Hippocampal formation (tissue), 2 donors: ENCODE data around the gene CHRNG.

Experiments used
- DNase-seq, 2 donors: peaks; one replicate each; lab custom pipeline; 2025; lab: John Stamatoyannopoulos, UW

Gene CHRNG, protein sequence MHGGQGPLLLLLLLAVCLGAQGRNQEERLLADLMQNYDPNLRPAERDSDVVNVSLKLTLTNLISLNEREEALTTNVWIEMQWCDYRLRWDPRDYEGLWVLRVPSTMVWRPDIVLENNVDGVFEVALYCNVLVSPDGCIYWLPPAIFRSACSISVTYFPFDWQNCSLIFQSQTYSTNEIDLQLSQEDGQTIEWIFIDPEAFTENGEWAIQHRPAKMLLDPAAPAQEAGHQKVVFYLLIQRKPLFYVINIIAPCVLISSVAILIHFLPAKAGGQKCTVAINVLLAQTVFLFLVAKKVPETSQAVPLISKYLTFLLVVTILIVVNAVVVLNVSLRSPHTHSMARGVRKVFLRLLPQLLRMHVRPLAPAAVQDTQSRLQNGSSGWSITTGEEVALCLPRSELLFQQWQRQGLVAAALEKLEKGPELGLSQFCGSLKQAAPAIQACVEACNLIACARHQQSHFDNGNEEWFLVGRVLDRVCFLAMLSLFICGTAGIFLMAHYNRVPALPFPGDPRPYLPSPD

DNA sequence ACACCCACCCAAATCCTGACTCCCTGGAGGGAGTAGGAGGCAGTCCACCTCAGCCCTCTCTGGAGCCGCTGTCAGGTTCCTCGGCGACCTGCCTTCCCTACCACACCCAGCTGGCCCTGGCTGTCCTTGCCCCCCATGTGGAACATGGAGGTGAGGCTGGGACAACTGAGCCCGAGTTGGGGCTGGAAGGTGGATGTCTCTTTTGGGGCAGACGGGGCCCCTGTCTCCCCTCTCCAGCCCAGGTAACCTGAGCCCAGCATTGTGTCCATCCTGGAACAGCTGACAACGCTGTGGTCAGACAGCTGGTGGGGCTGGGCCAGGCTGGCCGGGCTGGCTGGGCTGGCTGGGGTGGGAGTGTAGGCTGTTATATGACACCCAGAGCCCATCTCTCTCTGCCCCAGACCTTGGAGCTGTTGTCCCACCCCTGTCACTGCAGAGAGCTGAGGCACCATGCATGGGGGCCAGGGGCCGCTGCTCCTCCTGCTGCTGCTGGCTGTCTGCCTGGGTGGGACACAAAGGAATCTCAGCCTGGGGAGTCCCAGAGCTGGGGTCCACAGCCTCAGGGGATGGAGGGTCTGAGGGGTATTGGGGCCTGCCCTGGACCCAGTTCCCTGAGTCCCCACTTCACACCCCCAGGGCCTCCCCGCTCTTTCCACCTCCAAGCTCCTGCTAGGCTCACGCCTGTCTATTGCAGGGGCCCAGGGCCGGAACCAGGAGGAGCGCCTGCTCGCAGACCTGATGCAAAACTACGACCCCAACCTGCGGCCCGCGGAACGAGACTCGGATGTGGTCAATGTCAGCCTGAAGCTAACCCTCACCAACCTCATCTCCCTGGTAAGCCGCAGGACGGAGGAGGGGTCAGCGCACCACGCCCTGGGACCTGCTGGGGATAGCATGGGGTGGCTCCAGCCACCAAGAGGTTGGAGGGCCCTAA lies at the start of gene CHRNG:
TSS of gene CHRNG (plus strand) at position 395 of the 934 bp plus-strand sequence. CDS start at position 451, 56 bp downstream.
- DNase-seq: no peak

DNA sequence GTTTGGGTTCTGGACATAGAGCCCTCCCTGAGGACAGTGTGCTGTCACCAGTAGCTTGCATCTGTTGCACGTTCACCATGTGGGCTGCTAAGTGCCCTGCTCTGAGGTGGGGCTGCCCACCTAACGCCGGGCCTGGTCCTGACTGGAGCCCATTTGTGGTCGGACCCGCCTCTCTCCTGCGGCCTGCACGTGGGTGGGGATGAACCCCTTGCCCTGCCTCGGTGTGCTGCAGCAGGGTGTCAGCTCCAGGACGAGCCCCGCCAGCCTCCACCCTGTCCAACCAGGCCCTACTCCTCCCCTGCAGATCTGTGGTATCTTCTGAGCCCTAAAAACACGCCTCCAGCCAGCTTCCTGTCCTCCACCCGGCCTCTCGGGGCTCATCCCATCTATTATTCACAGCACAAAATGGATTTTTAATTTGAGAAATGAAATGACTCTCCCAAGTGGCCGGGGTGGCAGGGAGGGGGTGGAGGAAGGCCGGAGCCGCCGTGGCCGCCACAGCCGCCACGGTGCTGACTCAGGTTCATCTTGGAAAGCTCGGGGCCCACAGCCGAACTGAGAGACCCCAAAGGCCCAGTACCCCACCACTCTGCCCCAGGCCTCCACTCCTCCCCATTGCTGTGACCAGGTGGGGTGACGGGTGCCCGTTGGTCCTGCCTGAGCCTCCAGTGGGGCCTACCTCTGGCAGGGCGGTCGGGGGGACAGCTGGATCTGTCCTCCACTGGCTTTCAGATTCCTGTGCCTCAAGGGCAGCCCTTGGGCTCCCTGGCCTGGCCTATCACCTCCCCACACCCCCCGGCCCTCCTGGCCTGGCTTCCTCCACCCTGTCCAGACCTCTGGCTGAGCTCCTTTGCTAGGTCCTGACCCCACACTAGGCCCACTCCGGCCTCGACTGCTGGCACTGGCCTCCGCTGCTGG lies 49.0 kb upstream of the CHRNG start:
- no peak for DNase-seq

DNA sequence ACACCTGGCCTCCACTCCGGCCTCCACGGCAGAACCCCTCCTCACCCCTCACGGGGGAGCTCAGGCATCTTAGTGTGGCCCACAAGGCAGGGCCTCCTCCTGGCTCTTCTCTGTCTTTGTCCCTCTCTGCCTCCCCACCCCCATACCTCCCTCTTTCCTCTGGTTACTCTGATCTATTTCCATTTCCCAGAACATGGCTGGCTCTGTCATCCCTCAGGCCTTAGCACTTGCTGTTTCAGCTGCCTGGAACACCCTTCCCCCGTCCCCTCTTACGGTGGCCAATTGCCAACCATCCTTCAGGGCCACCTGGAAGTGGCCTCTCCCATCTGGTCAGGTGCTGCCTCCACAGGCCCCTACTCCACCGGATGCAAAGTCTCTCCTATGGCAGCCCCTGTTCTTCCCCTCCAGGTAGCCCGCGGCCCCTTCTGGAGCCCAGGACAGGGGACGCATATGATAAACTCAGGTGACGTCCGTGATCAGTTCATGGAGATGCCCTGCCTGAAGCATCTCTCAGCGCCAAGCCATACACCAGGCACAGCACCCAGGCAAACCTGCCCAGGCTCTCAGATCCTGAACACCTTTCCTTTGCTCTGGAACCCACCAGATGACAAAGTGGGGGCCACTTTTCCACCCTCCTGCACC lies 48.2 kb upstream of the CHRNG start:
- DNase-seq: no peak

DNA sequence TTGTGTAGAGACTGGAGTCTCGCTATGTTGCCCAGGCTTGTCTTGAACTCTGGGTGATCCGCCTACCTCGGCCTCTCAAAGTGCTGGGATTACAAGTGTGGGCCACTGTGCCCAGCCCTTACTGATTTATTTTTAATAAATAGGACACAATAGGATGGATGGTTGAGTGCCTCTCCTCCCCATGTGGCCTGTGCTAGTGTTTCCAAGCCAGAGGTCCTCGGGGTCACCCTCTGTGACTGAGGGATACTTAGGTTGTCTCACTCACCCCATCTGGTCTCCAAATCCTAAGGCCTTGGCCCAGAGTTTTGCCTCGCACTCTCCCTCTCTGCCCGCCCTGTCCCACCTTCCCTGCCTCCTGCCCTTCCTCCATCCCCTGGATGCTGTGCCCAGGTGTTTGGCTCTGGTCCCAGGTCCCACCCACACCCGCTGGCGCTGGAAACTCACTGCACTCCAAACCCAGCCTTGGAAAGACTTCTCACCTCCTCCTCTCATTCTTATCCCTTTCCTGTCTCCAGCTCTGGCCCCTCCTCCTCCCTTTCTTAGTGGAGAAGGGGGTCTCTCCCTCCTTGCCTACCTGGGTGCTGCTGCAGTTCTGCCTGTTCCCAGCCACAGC lies 47.1 kb upstream of the CHRNG start:
- DNase-seq: no peak

DNA sequence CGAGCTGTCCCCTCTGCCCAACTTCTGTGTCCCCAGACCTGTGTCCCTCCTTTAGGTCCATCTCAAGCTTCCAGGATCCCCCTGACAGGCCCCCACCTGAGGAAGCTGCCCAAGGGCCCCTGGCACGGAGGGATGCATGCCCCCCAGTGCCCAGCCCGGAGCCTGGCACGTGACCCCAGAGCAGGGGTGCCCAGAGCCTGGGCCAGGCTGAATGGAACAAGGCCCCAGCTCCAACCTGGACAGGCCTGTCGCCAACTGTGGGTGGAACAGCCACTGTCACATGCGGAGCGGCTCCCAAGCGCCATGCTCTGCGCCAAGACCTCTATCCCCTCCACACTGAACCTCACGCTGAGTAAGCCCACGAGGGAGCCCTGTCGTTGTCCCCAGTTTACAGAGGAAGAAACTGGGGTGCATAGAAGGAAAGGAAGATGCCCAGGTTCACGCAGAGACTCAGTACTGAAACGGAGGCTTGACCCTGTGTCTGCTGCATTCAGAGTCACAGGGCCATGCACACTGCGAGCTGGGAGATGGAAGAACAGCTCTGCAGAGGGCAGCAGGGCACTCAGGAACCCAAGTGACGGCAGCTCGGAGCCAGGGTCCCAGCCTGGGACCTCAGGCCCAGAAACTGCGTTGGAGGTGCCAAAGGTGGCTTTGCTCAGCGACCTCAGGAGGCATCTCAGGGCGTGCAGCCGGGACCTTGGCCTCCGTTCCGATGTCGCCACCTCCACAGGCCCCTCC lies 46.4 kb upstream of the CHRNG start:
- no peak for DNase-seq

DNA sequence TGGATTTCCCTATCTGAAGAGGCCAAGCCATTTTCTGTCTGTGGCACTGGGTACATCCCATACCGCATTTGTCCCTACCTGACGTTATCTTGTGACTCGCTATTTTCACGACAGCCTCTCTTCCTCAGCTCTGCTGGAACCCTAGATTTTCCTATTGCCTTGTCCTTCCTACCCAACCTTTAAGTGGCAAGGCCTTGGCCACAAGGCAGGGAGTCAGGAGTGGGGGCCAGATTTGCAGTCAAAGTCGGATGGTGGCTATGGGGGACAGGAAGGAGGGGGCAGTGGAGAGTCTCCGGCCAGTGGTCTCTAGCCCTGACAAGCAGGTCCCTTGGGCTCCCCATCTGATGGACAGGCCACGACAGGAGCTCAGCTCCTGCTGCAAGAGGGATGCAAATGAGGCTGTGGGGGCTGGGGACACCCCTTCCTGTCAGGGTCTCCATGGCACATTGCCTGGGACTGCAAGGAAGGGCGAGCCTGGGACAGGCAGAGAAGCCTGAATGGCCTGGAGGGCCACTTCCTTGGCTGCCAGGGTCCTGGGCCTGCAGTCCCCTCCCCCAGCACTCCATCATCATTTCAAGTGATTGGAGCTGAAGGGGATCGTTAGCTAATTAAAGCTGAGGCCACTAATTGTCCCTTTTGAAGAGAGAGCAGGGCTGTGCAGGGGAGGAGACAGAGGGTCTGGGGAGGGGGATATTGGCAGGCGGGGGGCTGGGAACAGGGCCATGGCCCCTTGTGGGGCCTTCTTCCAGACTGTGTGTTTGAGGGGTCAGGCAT lies 45.6 kb upstream of the CHRNG start:
- no peak for DNase-seq

DNA sequence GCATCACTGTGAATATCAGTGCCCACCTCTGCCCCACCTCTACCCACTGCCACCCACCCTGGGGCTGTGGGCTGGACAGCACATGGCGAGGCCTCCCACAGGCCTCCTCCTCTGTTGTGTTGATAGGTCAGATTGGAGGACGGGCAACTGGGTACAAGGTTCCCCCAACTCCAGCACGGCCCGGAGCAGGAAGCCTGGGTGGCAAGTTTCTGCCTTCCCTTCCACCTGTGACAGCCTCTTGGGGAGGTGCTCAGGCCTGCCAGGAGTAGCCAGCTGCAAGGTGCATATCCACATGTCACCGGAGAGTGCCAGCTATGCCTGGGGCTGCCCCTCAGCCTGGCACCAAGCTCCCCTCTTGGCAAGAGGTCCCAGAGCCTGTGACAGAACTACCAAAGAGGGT lies 45.0 kb upstream of the CHRNG start:
- no peak for DNase-seq

DNA sequence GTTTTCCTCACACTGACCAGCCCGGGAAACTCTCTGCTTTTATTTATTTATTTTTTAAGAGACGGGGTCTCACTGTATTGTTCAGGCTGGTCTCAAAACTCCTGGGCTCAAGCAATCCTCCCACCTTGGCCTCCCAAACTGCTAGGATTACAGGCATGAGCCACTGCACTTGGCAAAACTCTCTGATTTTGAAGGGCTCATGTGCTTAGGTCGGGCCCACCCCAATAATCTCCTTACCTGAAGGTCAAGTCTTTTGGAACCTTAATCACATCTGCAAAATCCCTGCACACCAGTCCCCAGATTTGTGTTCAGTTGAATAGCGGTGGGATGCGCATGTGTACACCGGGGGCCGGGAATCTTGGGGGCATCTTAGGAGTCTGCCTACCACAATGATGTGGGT lies 44.2 kb upstream of the CHRNG start:
- no peak for DNase-seq

DNA sequence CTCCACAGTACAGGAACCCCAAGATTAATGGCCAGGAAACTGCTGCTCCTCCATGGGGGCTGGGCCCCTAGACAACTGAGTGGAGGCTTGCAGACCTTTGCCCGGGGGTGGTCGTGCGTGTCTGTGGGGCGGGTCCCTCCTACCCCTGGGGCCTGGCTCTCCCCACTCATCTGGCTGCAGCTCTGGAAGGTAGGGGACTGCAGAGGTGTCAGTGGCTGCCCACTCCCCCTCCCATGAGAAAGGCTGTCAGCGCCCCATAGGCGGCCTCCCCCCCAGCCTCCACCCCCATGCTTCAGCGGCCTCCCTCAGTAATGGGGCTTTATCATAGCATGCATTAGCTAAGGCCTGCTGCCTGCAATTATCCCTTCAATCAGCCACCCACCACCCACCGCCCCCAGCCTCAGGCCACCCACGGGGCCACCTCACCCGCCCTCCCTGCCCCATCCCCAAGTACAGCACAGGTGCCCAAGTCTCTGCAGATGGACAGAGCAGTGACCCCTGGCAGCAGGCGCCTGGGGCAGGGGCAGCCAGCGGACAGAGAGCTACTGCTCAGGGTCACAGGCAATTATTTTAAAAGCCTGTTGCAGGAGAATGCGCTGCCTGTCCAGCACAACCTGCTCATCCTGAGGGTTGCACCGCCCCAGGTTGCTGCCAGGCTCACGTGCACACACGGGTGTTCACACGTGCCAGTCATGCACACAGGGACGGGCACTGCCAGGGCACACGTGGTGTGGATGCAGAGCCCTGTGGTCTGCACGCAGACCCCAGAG lies 42.8 kb upstream of the CHRNG start:
- no peak for DNase-seq

DNA sequence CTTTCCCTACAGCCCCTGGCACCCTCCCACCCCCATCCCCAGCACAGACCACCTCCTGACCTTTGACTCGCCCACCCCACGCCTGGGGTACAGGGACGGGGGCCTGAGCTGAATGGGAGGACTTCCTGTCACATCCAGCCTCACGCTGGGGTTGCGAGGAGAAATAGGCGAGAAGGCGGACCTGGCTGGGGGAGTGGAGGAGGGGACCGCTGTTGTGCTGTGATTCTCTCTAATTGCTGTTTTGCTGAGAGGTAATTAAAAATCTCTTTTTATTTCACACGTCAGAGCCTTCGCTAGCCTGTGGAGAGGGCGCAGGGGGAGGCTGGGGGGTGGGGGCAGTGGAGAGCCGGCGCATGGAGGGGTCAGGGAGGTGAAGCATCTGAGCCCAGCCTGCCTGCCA lies 42.1 kb upstream of the CHRNG start:
- DNase-seq: no peak

DNA sequence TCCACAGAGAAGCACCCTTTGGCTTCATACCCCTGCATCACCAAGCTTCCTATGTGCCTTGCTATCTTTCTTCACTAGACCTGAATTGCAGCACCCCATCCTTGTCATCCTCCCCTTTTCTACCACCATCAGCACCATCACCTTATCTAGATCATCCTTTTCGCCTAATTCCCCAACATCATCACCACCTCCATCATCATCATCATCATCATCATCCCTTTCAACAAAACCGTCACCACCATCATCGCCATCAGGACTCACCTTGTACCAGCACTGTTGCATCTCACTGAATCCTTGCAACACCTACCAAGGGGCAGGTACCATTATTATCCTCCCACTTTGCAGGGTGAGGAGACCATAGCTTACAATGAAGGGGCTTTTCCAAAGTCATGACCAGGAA lies 41.0 kb upstream of the CHRNG start:
- DNase-seq: no peak

DNA sequence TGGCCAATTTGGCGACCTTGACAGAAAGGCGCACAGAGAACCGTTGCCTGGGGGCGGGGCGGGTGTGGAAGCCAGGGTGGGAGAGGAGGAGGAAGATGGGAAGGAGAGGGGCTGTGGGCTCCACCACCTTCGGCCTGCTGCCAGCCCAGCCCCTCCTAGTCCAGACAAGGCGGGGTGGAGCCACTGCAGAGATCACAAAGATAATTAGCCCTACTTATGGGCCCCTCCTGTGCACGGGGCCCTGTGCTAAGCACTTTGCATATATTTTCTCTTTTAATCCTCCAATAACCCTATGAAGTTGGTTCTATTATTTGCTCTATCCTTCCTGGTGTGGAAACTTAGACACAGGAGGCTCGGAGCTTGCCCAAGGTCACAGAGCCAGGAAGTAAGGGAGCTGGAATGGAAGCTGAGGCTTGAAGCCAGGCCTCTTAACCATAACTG lies 38.1 kb upstream of the CHRNG start:
- no peak for DNase-seq

DNA sequence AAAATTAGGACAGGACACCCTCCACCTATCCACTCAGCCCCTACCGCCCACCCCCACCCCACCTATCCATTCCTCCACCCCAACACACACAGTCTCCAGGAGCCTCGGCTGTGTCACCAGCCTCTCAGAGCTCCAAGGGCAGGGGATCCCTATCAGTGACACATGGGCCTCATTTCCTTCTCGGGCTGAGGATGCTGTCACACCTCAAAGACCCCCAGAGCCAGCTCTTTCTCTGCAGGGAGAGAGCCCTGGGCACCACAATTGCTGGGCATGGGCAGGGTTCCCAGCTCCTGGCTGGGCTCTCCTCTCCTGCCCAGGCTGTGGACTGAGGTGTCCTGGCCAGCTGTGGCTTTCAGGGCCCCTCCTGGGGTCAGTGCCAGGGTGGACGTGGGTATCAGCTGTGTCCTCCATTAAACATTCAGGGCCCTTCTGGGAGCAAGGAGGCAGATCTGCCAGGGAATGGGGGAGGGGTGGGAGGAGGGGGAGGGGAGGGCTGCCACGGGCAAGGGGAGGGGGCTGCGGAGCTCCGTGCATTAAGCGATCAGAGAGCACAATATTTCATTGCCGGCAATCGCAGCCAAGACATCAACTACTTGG lies 37.6 kb upstream of the CHRNG start:
- DNase-seq: no peak

DNA sequence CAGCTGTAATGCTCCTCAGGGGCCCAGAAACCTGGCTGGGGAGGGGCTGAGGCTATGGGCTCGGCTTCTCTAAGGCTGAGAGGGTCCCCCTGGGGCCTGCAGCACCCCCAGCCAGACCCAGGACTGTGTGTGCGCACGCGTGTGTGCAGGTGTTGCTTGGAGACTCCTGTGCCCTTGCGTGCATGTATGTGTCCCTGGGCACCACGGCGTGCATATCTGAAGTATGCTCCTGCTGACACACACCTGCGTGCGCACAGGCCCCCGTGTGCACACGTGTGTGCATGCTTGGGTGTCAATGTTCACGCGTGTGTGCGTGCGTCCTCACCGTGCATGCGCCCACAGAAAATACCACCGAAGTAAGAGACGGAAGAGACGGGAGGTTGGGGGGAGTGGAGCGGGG lies 37.0 kb upstream of the CHRNG start:
- DNase-seq: no peak

DNA sequence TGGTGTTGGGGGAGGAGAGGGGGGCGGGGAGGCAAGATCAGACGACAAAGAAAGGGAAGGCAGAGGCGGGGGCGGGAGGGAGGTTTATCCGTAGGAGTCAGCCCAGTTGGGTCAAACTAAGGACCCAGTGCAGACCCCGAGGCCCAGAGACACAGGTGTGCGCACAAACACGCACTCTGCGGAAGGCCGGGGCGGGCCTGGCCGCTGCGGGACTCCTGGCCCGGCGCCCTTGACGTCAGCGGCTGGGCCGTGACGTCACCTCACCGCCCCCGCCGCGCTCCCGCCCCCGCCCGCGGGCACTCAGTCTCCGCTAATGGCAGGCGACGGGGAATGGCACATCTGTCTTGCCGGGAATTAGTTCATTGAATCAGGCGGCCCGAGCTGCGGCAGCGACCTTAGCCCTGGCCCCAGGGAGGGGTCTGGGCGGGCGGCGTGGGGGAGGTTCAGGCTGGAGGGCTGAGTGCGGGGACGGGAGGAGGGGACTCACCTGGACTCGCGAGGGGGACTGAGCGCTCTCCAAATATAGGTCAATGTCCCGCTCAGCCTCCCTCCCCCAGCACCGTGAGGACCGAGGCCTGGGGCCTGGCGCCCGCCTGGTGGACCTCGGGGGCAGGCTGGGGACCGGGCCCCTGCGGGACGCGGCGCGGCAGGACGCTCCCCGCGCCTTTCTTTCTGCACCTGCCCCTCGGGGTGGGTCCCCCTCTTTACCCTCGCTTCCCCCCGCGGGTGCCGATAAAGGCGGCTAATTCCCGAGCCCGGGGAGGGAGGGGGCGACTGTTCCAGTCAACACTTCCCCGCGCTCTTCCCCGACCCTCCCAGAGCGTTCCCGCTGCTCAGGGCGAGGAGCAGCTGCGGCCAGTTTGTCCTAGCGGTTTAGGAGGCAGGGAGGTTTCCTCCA lies 36.3 kb upstream of the CHRNG start:
- DNase-seq: no peak

DNA sequence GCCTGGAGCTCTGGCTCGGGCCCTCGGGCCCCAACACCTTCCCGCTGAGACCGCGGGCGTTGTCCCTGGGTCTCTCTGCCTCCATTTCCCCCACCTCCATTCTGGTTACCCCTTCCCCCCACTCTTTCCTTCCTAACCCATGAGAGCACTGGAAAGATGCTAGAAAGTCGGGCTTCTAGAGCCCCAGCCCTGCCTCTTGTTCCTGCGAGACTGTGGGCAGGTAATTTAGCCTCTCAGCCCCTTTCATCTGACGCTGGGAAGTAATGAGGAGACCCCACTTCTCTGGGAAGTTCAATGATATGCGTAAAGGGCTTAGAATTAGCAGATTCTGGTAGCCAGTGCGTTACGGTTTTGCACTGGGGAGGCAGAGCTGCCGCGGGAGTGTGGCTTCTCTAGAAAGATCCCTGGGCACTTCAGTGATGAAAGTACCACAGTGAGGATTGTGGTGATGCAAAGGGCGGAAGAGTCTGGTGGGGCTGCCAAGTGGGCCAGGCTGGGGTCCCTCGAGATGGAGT lies 35.6 kb upstream of the CHRNG start:
- no peak for DNase-seq

DNA sequence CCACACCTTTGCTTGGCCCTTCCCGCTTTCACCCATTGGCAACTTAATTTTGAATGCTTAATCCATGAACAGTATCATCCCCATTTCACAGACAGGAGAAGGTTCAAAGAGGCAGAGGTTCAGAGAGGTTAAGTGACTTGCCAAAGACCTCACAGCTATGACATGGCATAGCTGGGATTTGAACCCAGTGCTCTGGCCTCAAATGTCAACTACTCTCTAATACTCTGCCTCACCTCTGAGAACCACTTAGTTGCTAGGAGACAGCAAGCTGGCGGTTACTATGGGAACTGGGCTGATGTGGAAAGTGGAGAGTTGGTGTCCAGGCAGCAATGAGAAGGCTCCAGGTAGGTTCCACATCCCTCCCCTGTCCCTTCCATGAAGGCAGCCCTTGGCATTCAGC lies 35.1 kb upstream of the CHRNG start:
- DNase-seq: no peak
